HG03558 (cell line): ENCODE data around the gene PRR30.
"Not testable (repeated sequence)": the region's sequence is repeated elsewhere in the genome, so short reads cannot be mapped to it uniquely, and the experiment has no call there.

Source experiments
- ATAC-seq: cut with Tn5 transposase; IDR thresholded peaks from one replicate; pipeline ENCODE4 v1.9.1; 2021; ENCODE audit warnings: moderate number of reproducible peaks; ENCODE audit not compliant: unreplicated experiment; ENCODE audit errors: extremely low read depth

PRR30 gene

DNA sequence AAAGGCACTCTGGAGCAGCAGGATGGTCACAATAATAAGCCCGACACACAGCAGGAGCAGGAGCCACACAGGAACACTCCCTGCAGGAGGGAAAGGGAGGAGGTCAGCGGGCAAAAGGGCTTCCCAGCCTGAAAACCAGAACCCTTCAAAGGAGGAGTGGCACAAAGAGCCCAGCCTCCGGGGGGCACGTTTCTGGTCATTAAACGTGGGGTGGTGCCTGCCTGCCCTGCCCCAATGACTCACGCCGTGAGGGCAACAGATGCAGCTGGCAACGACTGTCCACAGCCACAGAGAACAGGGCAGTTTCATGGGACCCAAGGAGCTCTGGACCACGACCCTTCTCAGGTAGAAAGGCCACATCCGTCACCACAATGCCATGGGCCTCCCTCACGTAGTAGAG, 7.8 kb downstream of the PRR30 start:
- no peak for ATAC-seq

- no peak for ATAC-seq
Observed at GRCh38 chr2:27130396-27130795, 8.8 kb downstream of the PRR30 start.

DNA sequence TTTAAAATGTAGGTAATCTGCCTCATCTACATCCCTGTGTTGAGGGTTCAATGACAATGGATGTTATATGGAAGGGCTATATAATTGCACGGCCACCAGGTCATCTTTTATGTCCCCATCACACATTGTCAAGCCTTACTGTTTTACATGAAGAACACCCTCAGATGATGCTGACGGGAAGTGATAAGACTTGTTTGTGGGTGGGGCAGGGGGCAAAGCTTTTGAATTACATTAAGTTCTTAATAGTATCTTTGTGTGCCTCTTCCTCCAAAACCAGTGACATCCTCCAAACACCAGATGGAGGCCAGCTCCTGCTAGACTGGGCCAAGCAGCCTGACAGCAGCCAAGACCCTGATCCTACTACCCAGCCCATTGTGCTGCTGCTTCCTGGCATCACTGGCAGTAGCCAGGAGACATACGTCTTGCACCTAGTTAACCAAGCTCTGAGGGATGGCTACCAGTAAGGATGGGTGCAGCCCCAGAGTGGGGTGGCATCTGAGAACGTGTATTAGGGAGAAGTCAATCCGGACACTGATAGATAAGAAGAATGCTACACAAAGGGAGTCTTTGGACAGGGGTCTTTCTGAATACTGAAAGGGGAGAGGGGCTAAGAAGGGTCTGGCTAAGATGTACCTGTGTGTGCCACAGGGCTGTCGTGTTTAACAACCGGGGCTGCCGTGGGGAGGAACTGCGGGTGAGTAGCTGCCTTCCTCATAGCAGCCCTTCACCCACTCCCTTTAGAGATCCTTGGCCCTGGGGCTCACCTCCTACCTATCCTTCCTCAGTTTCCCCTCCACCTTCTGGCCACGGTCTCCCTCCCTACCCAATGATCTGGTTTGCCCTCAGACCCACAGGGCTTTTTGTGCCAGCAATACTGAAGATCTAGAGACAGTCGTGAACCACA, 10.3 kb downstream of the PRR30 start:
- ATAC-seq, result no peak

DNA sequence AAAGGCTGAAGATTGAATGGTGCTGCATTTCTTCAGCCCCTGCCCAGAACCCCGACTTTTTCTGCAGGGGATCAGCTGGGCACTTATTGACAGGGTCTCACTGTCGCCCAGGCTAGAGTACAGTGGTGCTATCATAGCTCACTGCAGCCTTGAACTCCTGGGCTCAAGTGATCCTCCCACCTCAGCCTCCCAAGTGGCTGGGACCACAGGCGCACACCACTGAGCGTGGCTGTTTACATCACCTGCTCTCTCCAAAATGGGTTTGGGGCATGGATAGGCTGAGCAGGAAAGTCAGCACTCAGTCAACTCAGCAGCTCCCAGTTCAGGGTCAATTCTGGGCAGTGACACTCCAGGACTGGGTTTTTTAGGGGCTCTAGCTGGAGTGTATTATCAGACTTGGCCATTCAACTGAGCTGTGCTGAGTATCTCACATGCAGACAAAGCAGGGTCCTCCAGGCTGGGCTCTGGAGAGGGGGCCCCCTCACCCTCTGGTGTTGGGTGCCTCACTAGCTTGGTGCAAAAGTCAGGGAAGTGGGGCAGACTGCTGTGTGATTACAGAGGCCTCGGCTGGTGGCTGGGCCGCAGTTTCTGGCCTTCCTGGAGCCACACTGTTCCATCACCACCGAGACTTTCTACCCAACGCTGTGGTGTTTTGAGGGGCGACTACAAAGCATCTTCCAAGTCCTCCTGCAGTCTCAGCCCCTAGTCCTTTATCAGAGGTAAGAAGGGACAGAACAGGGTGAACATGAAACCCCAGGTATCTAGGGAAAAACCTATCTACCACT, 11.1 kb downstream of the PRR30 start:
- no peak for ATAC-seq

DNA sequence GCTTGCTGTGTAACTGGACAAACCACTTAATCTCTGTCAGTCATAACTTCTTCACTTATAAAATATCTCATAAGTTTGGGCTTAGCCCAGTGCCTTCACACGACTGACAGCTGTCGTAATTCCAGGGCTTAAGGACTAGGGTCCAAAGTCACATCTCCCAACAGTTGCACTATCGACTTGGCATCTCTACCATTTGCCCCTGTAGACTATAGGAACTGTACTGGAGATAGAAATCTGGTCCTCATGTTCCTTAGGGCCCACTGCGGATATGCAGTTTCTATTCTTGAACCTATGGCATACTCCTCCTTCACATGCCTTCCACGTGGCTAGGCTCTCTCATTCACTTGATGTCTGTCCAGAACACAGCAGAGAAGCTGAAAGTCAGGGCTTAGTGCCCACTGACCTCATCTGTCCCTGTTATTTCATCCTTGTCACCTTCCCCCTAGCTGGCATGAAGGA, 12.9 kb downstream of the PRR30 start:
- ATAC-seq, result no peak

DNA sequence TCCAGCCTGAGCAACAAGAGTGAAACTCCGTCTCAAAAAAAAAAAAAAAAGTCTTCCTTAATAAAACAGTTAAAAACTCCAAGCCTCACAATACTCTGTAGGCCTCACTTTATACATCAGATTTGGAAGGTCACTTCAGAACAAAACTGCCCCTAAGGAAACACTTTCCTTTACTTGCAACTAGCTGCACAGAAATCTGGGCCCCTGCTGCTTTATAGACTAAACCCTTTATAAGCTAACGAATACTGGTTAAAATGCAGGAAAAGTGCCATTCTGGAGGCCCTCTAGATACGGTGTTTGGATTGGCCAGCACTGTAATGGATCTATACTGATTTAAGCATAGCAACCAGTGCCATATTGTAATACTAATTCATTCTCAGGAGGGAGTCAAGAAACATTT, 14.1 kb downstream of the PRR30 start:
- no peak for ATAC-seq

DNA sequence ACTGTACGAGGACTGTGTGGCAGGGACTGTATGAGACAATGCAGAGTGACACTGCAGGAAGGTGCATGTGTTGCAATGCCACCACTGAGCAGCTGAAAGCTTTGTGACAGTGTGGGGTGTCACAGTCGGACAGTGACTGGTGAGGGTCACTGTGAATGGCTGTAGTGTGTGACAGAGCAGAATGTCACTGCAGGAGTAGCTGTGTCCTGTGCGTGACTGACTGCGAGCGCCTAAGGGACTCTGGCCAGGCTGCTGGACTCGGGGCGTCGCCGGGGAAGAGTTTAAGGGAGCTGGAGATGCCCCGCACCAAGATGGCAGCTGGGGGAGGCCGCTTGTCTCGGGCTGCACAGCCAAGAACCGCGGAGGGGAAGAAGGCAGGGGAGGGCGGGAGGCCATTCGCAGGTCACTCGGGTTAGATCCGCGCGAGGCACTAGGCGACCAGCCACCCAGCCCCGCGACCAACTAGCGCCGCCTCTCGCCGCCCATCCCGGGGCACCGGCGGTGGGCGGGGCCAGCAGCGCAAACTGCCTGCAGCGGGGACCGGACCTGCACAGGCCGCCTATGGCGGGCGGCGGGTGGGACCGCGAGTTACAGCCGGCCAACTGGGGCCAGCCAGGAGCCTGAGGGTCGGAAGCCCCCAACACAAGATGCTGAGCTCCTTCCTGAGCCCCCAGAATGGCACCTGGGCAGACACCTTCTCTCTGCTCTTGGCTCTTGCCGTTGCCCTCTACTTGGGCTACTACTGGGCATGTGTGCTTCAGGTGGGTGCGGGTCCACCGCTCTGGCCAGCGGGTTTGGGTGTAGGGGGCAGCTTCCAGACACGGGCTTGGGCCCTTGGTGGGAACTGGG, 15.7 kb downstream of the PRR30 start, which contains the start of gene ABHD1:
Gene ABHD1, plus strand, starts transcription at position 514 of the 849 bp plus-strand sequence. Its CDS starts 134 bp downstream, at position 648.
- no peak for ATAC-seq

GRCh38 chr2:27122791-27123190, 16.4 kb downstream of the PRR30 start:
- no peak for ATAC-seq

DNA sequence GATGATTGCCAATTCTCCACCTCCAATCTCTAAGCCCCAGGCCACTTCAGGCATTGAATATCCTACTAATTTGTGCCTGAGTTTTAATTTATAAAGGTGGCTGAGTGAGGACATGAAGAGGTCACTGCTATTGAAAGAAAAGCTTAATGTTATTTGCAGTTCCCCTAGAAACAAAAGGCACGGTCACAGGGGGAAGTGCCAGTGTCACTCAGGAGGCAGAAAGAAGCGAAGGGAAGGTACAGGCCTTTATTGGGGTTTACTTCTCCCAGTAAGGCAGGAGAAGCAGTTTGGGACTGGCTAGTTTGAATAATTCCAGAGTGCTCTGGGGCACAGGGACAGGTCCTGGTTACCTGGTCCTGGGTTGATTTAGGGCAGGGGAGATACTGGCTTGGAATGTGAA, 17.3 kb downstream of the PRR30 start:
- ATAC-seq, result no peak

DNA sequence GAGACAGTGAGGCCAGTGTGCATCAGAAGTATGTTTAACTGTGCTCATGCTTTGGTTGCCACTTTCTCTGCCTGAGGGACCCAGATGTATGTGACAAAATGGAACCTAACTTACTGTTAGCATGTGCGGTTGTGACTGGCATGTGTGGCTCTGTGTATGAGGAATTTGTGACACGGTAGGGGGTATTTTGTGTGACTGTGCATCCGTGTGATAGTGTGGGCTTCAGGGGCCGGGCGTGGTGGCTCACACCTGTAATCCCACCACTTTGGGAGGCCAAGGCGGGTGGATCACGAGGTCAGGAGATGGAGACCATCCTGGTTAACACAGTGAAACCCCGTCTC, 19.9 kb downstream of the PRR30 start:
- not testable (repeated sequence) for ATAC-seq

DNA sequence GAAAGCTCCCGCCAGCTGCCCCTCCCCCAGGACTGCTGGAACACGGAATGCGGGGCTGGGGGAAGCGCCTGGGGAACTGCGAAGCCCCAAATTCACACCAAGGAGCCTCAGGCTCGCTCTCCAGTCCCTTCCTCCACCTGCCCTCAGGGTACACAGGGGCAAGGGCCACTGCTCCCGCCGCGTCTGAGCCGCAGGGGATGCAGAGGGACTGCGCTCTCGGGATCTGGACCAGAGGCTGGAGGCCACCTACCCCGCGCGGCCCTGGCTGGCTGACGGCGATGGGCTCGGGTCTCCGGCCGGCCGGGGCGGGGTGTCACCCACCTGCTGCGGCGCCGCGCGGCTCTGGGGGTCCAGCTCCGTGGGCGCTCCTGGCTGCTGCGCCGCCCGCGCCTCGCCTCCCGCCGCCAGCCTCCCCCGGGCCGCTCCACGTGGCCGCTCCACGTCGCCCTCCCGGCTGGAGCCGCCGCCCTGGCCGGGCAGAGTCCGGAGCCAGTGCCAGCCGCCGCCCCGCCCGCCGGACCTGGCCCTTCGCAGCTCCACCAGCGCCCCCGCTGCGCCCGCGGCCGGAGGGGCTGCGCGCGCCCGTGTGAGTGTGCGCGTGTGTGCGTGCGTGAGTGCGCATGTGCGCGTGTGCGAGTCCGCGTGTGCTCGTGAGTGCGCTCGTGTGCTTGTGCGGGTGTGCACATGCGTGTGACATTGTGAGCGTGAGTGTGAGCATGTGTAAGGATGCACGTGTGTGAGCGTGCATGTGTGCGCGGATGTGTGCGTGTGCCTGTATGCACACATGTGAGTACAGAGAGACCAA, 20.5 kb downstream of the PRR30 start, which contains the start of gene CGREF1:
Gene CGREF1, minus strand, starts transcription at position 604 of the 805 bp plus-strand sequence. CDS start 14,762 bp downstream, outside the sequence.
- no peak for ATAC-seq

GRCh38 chr2:27117995-27118524, 21.1 kb downstream of the PRR30 start:
- no peak for ATAC-seq

GRCh38 chr2:27115519-27115918, 23.7 kb downstream of the PRR30 start:
- no peak for ATAC-seq

DNA sequence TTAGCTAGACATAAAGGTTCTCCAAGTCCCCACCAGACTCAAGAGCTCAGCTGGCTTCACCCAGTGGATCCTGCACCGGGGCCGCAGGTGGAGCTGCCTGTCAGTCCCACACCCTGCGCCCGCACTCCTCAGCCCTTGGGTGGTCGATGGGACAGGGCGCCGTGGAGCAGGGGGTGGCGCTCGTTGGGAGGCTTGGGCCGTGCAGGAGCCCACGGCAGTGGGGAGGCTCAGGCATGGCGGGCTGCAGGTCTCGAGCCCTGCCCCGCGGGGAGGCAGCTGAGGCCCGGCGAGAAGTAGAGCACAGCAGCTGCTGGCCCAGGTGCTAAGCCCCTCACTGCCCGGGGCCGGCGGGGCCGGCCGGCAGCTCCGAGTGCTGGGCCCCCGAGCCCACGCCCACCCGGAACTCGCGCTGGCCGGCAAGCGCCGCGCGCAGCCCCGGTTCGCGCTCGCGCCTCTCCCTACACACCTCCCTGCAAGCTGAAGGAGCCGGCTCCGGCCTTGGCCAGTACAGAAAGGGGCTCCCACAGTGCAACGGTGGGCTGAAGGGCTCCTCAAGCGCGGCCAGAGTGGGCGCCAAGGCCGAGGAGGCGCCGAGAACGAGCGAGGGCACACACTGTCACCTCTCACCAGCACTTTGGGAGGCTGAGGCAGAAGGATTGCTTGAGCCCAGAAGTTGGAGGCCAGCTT, 27.7 kb downstream of the PRR30 start:
- not testable (repeated sequence) for ATAC-seq

- not testable (repeated sequence) for ATAC-seq
Observed at GRCh38 chr2:27110603-27111352, 28.4 kb downstream of the PRR30 start.

DNA sequence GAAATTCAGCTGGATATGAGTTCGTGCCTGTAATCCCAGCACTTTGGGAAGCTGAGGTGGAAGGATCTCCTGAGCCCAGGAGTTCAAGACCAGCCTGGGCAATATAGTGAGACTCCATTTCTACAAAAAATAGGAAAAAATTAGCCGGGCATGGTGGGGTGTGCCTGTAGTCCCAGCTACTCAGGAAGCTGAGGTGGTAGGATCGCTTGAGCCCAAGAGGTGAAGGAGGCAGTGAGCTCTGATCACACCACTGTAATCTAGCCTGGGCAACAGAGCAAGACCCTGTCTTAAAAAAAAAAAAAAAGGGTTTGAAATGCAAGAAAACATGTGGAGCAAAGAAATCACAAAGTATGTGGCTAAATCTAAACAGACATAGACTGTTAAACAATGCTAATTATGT, 30.1 kb downstream of the PRR30 start:
- ATAC-seq, result no peak

DNA sequence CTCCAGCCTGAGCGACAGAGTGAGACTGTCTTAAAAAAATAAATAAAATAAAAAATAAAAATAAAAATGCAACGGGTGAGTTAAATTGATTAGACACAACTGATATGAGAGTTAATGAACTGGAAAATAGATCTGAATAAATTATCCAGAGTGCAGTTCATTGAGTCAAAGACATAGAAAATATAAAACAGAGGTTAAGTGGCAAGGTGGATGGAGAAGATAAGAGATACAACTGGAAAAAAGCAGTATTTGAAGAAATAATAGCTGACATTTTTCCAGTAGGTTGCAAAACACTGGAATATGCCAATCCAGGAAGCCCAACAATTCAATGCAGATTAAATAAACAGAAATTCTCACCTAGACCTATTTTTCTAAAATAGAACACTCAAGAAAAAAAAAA, 31.0 kb downstream of the PRR30 start:
- no peak for ATAC-seq

DNA sequence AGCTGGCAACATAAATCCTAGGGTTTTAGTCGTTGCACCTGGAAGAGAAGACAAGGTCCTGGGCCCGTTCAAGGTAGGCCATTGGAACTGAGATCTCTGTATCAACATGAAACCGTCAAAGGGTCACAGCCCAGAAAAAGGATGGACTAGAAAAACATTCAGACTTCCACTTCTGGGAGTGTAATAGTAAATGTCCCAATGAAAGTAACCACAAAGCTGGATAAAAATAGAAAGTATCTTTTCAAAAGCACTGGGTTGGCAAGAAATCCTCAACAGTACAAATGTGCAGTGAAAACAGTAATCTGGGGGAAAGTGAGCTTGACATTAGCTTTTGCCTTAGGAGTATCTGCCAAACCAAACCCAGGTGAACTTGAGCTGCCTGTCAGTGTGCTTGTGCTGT, 33.2 kb downstream of the PRR30 start:
- no peak for ATAC-seq
